ENCODE data around the gene ILK.

Gene ILK

DNA sequence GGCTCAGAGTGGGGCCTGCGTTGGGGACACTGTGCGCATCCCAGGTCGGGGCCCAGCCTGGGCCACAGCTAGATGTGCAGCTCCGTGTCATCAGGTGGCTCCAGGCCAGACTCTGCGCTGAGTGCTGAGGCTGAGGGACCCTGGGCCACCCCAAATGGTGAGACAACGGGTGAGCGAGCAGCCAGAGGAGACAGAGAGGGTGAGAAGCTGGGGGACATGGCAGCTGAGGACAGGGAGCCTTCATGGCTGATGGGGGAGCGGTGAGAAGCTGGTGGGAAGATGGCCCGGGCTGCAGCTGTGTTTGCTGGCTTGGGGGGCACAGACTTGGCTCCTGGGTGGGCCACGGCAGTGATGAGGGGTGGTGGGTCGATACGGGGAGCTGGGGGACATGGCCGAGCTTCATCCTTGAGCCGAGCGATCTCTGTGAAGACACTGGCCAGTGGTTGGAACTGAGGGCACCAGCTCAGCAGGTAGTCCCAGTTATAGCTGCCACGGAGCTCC lies 18.2 kb downstream of the ILK start:
- no peaks in the 10 kb centered on the region for H3K9me3 ChIP-seq (ENCODE audit: control insufficient read depth, low read length)
- H2BK12ac ChIP-seq (ENCODE audit: low read length in 2 of 2), result no peak overlapping the region
- no peak overlapping the region for H2AK5ac ChIP-seq (ENCODE audit: low read length, severe bottlenecking)
- H4K91ac ChIP-seq (ENCODE audit: low read length), result no peak overlapping the region
- H2BK5ac ChIP-seq (ENCODE audit: low read depth, low read length, poor library complexity, severe bottlenecking), result no peak overlapping the region
- H3K23ac ChIP-seq (ENCODE audit: low read length in 2 of 2), result no peak overlapping the region
- no peak overlapping the region for H2BK15ac ChIP-seq (ENCODE audit: low read depth, poor library complexity, severe bottlenecking)
- H3K4me2 ChIP-seq (ENCODE audit: low read length, poor library complexity, severe bottlenecking), result no peak overlapping the region
- H3K4me3 ChIP-seq (ENCODE audit: insufficient read depth in 1 of 2, low read depth in 1 of 2, low read length in 2 of 2), result no peak overlapping the region
- no peak overlapping the region for H3K4ac ChIP-seq (ENCODE audit: low read depth in 1 of 2, low read length in 2 of 2)
- peaks cover 0 to 18% of the 10 kb centered on the region in 2 experiments for H3K27me3 ChIP-seq (ENCODE audit: control insufficient read depth in 1 of 2, insufficient read depth in 1 of 2, low read length in 2 of 2)
- H3K27ac ChIP-seq (ENCODE audit: low read length, poor library complexity, severe bottlenecking), result no peak overlapping the region
- no peak overlapping the region for H2AFZ ChIP-seq (ENCODE audit: low read depth, low read length)
- H3K9ac ChIP-seq (ENCODE audit: low read length), result no peak overlapping the region
- WGBS, result 96% methylated on average over 16 of the region's 16 CpGs
- peaks cover 18% of the 10 kb centered on the region for H3K4me1 ChIP-seq (ENCODE audit: control insufficient read depth, insufficient read depth, low read depth, low read length)
- no peak overlapping the region for H3K14ac ChIP-seq (ENCODE audit: low read length in 2 of 2)
- H3K36me3 ChIP-seq (ENCODE audit: control insufficient read depth in 1 of 2, insufficient read depth in 2 of 2, low read depth in 1 of 2, low read length in 2 of 2), result peaks cover 12 to 40% of the 10 kb centered on the region in 2 experiments
- H4K8ac ChIP-seq (ENCODE audit: low read length), result no peak overlapping the region
- H2BK120ac ChIP-seq (ENCODE audit: low read depth, low read length), result no peak overlapping the region
- no peak for DNase-seq
- H3K79me1 ChIP-seq (replicated peaks; ENCODE audit: low read length, poor library complexity, severe bottlenecking), result peaks cover 12% of the 10 kb centered on the region
- no peak overlapping the region for H3K18ac ChIP-seq (ENCODE audit: low read depth in 1 of 2, low read length in 2 of 2)

DNA sequence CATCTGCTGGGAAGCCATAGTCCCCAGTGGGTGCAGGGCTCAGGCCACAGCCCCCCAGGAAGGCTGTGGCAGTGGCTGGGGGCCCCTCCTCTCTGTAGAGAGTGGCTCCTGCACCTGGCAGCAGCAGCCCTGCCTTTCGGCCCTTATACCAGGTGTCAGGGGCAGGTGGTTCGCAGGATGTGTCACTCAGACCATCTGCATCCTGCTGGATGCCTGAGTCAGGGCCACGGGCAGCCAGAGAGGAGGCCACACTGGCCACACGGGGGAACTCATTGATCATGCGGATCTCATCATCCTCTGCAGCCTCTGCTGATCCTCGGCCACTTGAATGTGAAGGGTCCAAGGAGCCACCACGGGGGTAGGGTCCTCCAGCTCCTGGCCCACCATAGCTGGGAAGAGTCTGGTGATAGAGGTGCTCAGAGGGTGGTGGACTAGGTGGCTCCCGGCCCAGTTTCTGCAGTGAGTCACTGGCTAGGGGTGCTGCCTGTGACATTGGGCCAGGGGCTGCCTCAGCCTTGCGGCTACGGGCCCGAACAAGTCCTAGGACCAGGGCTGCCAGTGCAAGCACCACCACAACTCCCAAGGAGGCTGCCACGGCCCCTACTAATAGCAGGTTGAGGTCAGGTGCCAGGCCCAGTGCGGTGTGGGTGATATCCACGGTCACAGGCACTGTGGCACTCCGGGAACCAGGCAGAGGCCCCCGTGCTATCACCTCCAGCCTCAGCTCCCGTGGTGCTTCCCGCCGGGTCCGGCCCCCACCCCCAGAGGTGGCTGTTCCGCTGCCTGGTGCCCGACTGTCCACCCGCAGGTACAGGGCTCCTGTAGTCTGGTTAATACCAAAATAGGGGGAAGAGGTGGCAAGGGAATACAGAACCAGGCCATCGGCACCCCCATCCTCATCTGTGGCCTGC lies 18.9 kb downstream of the ILK start:
- Histone ChIP-seq H3K18ac (ENCODE audit: low read depth in 1 of 2, low read length in 2 of 2) (no peak overlapping the region), H4K91ac (ENCODE audit: low read length) (no peak overlapping the region), H3K27me3 (ENCODE audit: control insufficient read depth in 1 of 2, insufficient read depth in 1 of 2, low read length in 2 of 2) (peaks cover 0 to 23% of the 10 kb centered on the region in 2 experiments), H3K4me3 (ENCODE audit: insufficient read depth in 1 of 2, low read depth in 1 of 2, low read length in 2 of 2) (no peak overlapping the region), H2AFZ (ENCODE audit: low read depth, low read length) (no peak overlapping the region), H3K27ac (ENCODE audit: low read length, poor library complexity, severe bottlenecking) (no peak overlapping the region), H4K8ac (ENCODE audit: low read length) (no peak overlapping the region), H2BK12ac (ENCODE audit: low read length in 2 of 2) (no peak overlapping the region), H2AK5ac (ENCODE audit: low read length, severe bottlenecking) (no peak overlapping the region), H3K9me3 (ENCODE audit: control insufficient read depth, low read length) (no peaks in the 10 kb centered on the region), H3K79me1 (replicated peaks; ENCODE audit: low read length, poor library complexity, severe bottlenecking) (peaks cover 4% of the 10 kb centered on the region), H3K36me3 (ENCODE audit: control insufficient read depth in 1 of 2, insufficient read depth in 2 of 2, low read depth in 1 of 2, low read length in 2 of 2) (peaks cover 7 to 38% of the 10 kb centered on the region in 2 experiments), H3K23ac (ENCODE audit: low read length in 2 of 2) (no peak overlapping the region), H3K4ac (ENCODE audit: low read depth in 1 of 2, low read length in 2 of 2) (no peak overlapping the region), H3K9ac (ENCODE audit: low read length) (no peak overlapping the region), H2BK15ac (ENCODE audit: low read depth, poor library complexity, severe bottlenecking) (peak overlapping the region; percentile 13), H2BK5ac (ENCODE audit: low read depth, low read length, poor library complexity, severe bottlenecking) (no peak overlapping the region), H3K14ac (ENCODE audit: low read length in 2 of 2) (no peak overlapping the region), H3K4me2 (ENCODE audit: low read length, poor library complexity, severe bottlenecking) (no peak overlapping the region), H3K4me1 (ENCODE audit: control insufficient read depth, insufficient read depth, low read depth, low read length) (peaks cover 11% of the 10 kb centered on the region), H2BK120ac (ENCODE audit: low read depth, low read length) (no peak overlapping the region)
- 93% methylated on average over 24 of the region's 24 CpGs for WGBS
- DNase-seq, result no peak

DNA sequence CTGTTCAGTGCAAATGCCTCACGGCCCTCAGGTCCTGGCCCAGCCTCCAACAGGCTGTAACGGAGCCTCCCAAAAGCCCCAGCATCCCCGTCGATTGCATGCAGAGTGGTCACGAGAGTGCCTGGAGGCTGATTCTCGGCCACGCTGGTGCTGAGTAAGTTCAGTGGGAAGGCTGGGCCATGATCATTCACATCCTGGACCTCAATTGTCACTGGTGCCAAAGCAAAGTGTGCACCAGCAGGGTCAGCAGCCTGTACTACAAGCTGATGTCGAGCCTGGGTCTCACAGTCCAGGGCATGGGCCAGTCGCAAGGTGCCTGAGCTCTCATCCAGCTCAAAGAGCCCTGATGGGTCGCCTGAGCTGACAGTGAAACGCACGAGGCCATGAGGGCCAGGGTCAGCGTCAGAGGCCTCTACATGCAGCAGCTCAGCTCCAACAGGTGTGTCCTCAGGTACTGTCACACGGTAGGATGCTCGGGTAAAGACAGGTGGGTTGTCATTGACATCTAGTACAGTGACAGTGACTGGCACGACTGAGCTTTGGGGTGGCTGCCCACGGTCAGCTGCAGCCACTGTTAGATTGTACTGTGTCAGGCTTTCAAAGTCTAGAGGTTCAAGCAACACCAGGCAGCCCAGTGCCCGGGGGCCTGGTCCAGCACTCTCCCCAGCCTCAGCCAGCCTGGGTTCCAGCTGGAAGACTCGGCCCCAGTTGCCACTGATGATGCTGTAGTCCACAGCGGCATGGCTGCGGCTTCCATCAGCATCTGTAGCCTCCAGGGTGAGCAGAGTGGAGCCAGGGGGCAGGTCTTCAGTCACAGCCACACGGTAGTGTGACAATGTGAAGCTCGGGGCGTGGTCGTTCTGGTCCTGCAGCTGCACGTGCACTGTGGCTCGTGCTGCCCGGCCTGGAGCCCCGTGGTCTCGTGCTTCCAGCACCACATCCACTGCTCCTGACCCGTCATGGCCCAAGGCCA lies 20.1 kb downstream of the ILK start:
- peaks cover 0 to 23% of the 10 kb centered on the region in 2 experiments for H3K27me3 ChIP-seq (ENCODE audit: control insufficient read depth in 1 of 2, insufficient read depth in 1 of 2, low read length in 2 of 2)
- H4K8ac ChIP-seq (ENCODE audit: low read length), result no peak overlapping the region
- peaks cover under 1% of the 10 kb centered on the region for H3K79me1 ChIP-seq (replicated peaks; ENCODE audit: low read length, poor library complexity, severe bottlenecking)
- no peak overlapping the region for H2AK5ac ChIP-seq (ENCODE audit: low read length, severe bottlenecking)
- no peak overlapping the region for H2BK5ac ChIP-seq (ENCODE audit: low read depth, low read length, poor library complexity, severe bottlenecking)
- peak overlapping the region; percentile 36 for H4K91ac ChIP-seq (ENCODE audit: low read length)
- WGBS, result 97% methylated on average over 31 of the region's 31 CpGs
- peaks cover 2% of the 10 kb centered on the region for H3K4me1 ChIP-seq (ENCODE audit: control insufficient read depth, insufficient read depth, low read depth, low read length)
- no peak overlapping the region for H3K4me3 ChIP-seq (ENCODE audit: insufficient read depth in 1 of 2, low read depth in 1 of 2, low read length in 2 of 2)
- H2AFZ ChIP-seq (ENCODE audit: low read depth, low read length), result no peak overlapping the region
- no peak overlapping the region for H2BK12ac ChIP-seq (ENCODE audit: low read length in 2 of 2)
- H3K9ac ChIP-seq (ENCODE audit: low read length), result no peak overlapping the region
- H3K14ac ChIP-seq (ENCODE audit: low read length in 2 of 2), result no peak overlapping the region
- DNase-seq, result no peak
- peaks cover 7 to 38% of the 10 kb centered on the region in 2 experiments for H3K36me3 ChIP-seq (ENCODE audit: control insufficient read depth in 1 of 2, insufficient read depth in 2 of 2, low read depth in 1 of 2, low read length in 2 of 2)
- no peak overlapping the region for H2BK15ac ChIP-seq (ENCODE audit: low read depth, poor library complexity, severe bottlenecking)
- no peak overlapping the region for H3K4ac ChIP-seq (ENCODE audit: low read depth in 1 of 2, low read length in 2 of 2)
- no peak overlapping the region for H3K18ac ChIP-seq (ENCODE audit: low read depth in 1 of 2, low read length in 2 of 2)
- H3K27ac ChIP-seq (ENCODE audit: low read length, poor library complexity, severe bottlenecking), result no peak overlapping the region
- no peak overlapping the region for H2BK120ac ChIP-seq (ENCODE audit: low read depth, low read length)
- no peaks in the 10 kb centered on the region for H3K9me3 ChIP-seq (ENCODE audit: control insufficient read depth, low read length)
- H3K23ac ChIP-seq (ENCODE audit: low read length in 2 of 2), result no peak overlapping the region
- no peak overlapping the region for H3K4me2 ChIP-seq (ENCODE audit: low read length, poor library complexity, severe bottlenecking)
